ENCODE results near the gene CYP2S1. TPM values are rescaled to one million over a fixed set of nuclear protein-coding genes. Genes with fewer than 3 reads are reported as not detected.
A peak's percentile ranks its signal among the peaks of the same experiment; 100 is the strongest.

CYP2S1 gene
- total and polyA plus RNA-seq, 9 of the 15 experiments (the other 6 are each of a cell fraction or from before 2014, with no cell fraction given): 0.07 to 1.9 (median 0.41) TPM

GRCh38 chr19:41206456-41206855, 13.4 kb downstream of the CYP2S1 start:
- Histone ChIP-seq H3K4me2 (ENCODE audit: insufficient read depth, low read length) (no peak overlapping the region), H3K4me3 (no peak overlapping the region), H2AFZ (ENCODE audit: low read depth, low read length) (peak overlapping the region; percentile 98; the same call in 1 of the 2 replicates), H3K9me3 (replicated peaks; ENCODE audit: control insufficient read depth, insufficient read depth, low read depth, low read length) (no peaks in the 10 kb centered on the region), H3K27me3 (ENCODE audit: control insufficient read depth in 2 of 2, insufficient read depth in 2 of 2, low read length in 2 of 2) (peaks cover 0 to 7% of the 10 kb centered on the region in 2 experiments; a peak in 2 of 5 replicates), H3K36me3 (ENCODE audit: control insufficient read depth, insufficient read depth, low read length) (no peaks in the 10 kb centered on the region), H3K9me1 (ENCODE audit: control insufficient read depth, insufficient read depth, low read length) (no peaks in the 10 kb centered on the region), H4K20me1 (replicated peaks; ENCODE audit: control insufficient read depth, insufficient read depth, low read length) (no peaks in the 10 kb centered on the region), H3K9ac (ENCODE audit: insufficient read depth in 1 of 2, low read depth in 2 of 2, low read length in 2 of 2) (peak overlapping the region in 1 of 2 experiments; percentile 47; a peak in 2 of 4 replicates), H3K27ac (ENCODE audit: extremely low read depth, low read depth, low read length) (no peak overlapping the region), H3K4me1 (replicated peaks in 1 of 2; ENCODE audit: control insufficient read depth in 2 of 2, insufficient read depth in 2 of 2, low read length in 2 of 2) (peaks cover 10 to 15% of the 10 kb centered on the region in 2 experiments; a peak in 4 of 5 replicates), H3K79me2 (ENCODE audit: control insufficient read depth, insufficient read depth, low read length) (no peaks in the 10 kb centered on the region)
- BruUV-seq (replicated peaks): no TSS peak
- ChIA-PET CTCF (ENCODE audit: low intra/inter-chr PET ratio) (interaction anchor here (1.4 to 3.8 kb wide), 2 partner anchors 55 to 56 kb away, joined by 7 to 25 read pairs; no protein-coding TSS in a partner anchor), POLR2A (interaction anchor here (0.7 kb wide), 1 partner anchor 71 kb away, joined by 3 read pairs; no protein-coding TSS in a partner anchor)
- intact Hi-C loops (cut with micrococcal nuclease) (loop anchor here (10.0 kb wide), 1 partner anchor 238 kb away; the partner anchor contains the start of gene ERICH4), in situ Hi-C loops (cut with MboI) (loop anchor here (10.0 kb wide), 1 partner anchor 368 kb away; the partner anchor contains the start of gene CEACAM21)
- 61% methylated on average over 9 of the region's 9 CpGs for WGBS (ENCODE audit: insufficient coverage, low coverage, missing lambda C conversion rate)
- DNase-seq (ENCODE audit: extremely low read depth in 1 of 4, low spot score in 3 of 4): no peak
- ATAC-seq: no peak
- no peak for TF ChIP-seq NEUROD1 (IDR thresholded peaks at IDR 0.05; ENCODE audit: borderline replicate concordance, low read depth, low read length, partially characterized antibody)
- no peak for TF ChIP-seq RBM15 (IDR thresholded peaks at IDR 0.05; ENCODE audit: insufficient read depth, low read length)
- TF ChIP-seq ARID3A (IDR thresholded peaks at IDR 0.05; ENCODE audit: borderline replicate concordance, low read depth, low read length): no peak
- no peak for TF ChIP-seq ZNF133 (CRISPR knock-in tag; IDR thresholded peaks at IDR 0.05)
- TF ChIP-seq NR1H2 (CRISPR knock-in tag; IDR thresholded peaks at IDR 0.05): no peak
- TF ChIP-seq THAP7 (CRISPR knock-in tag; IDR thresholded peaks at IDR 0.05): no peak
- TF ChIP-seq MAZ (CRISPR knock-in tag; conservative IDR thresholded peaks at IDR 0.05 in 1 of 2, IDR thresholded peaks at IDR 0.05 in 1 of 2): no peak
- no peak for TF ChIP-seq TFAM (CRISPR knock-in tag; conservative IDR thresholded peaks at IDR 0.05)
- no peak for TF ChIP-seq FOXA3 (CRISPR knock-in tag; conservative IDR thresholded peaks at IDR 0.05 in 1 of 2, IDR thresholded peaks at IDR 0.05 in 1 of 2)
- no peak for TF ChIP-seq HNRNPK (IDR thresholded peaks at IDR 0.05; ENCODE audit: low read depth, low read length, poor library complexity, severe bottlenecking)
- no peak for TF ChIP-seq BCOR (IDR thresholded peaks at IDR 0.05)
- TF ChIP-seq ZNF224 (CRISPR knock-in tag; IDR thresholded peaks at IDR 0.05): no peak
- TF ChIP-seq ATF2 (CRISPR knock-in tag; IDR thresholded peaks at IDR 0.05): no peak
- TF ChIP-seq HEY1 (CRISPR knock-in tag; IDR thresholded peaks at IDR 0.05; ENCODE audit: borderline replicate concordance): no peak
- TF ChIP-seq MED1 (CRISPR knock-in tag; IDR thresholded peaks at IDR 0.05; ENCODE audit: borderline replicate concordance): no peak
- FAIRE-seq: no peak
